Stimulated activated CD8-positive, alpha-beta memory T cell treated with anti-CD3 and anti-CD28 coated beads, Interleukin-7, amount 100 ng/mL, for 1 hour (primary cell): ENCODE results near the gene KIF2C.
A peak's percentile ranks its signal among the peaks of the same experiment; 100 is the strongest.
"Not testable (repeated sequence)": the region's sequence is repeated elsewhere in the genome, so short reads cannot be mapped to it uniquely, and the experiment has no call there.

ENCODE experiments used
- DNase-seq, 2 donors: peaks; one replicate each; pipeline ENCODE4 v3.0.0-alpha.2; 2020; ENCODE audit warnings: low read depth in 2 of 2

The KIF2C gene

DNA sequence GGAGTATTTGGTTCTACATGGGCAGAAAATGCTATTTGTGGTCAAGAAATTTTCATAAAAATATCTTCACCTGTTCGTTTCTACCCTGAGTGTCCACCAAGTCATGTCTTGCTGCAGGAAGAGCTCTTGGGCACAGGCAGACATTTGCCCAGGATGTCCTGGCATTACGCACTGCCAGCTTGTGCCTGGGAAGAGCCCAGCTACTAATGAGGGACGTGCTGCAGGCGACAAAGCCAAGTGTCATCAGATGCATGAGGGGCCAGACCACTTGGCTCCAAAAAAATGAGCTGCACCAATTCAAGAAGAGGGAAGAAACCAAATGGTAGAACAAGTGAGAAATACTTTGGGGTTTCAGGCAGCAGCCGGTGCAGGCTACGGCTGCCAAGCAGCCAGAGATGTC is 21.5 kb upstream of the KIF2C start:
- no peak for DNase-seq

DNA sequence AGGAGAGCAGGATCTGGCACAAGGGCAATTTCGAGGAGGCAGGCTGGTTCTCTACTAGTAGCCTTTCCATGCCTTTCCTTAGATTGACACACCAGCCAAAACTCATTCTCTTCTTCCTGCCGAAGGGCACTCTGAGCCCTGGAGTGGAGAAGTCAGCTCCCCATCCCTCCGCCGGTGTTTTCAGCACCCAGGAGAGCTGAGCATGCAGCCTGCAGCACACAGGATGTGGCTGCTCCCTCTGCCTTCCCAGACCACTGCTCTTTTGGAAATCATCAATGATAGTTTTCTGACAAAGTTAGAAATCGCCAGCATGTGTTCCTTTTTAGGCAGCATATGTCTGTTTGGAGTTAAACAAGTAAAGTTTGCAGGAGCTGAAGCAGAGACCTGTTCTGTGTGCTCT is 20.3 kb upstream of the KIF2C start:
- DNase-seq: no peak

DNA sequence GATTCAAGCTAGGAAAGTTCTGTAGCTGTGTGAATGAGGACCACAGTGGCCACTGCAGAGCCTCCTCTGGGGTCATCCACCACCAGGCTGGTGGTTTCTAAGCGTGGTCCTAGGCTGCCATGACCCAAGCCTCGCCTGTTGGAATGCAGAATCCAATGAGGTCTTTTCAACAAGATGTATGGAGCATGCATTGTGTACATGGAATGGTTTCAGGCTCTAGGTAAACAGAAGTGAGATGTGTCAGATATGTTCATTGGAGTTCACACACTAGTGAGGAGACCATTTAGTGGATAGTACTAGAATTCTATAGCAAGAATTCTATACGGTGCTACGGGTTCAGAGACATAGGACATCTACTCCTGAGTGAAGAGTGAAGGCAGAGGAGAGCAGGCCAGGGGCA is 19.4 kb upstream of the KIF2C start:
- DNase-seq: no peak

DNA sequence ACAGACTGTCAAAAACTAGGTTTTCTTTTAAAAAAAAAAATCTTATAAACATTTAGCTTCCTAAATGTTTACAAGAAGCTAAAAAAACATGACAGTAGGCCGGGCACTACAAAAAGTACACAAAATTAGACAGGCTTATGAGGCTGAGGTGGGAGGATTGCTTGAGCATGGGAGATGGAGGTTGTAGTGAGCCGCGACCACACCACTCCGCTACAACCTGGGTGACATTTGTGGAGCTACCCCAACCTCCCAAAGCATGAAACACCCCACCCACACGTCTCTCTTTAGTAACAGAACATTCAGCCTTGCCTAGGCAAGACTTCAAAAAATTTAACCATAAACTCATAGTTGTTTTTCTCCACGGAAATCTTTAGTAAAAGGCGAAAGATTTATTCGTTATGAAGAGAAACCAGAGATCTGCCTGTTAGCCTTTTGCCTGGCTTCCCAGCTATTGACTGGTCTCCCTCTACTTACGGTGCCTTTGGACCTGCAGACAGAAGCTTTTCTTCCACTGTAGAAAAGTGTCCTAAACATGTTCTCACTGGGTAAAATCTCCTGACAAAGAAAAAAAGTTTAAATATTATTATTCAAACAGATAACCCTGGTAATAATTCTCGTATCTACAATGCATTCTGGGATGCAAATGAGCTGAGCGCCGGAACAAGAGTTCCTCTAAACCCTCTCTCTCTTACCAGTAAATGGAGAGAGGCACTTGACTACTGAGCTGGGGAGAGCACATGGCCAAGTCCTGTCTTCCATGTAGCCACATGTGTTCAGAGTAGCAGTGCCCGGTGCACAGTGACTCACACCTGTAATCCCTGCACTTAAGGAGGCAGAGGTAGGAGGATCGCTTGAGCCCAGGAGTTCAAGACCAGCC is 17.9 kb upstream of the KIF2C start:
- no peak for DNase-seq

DNA sequence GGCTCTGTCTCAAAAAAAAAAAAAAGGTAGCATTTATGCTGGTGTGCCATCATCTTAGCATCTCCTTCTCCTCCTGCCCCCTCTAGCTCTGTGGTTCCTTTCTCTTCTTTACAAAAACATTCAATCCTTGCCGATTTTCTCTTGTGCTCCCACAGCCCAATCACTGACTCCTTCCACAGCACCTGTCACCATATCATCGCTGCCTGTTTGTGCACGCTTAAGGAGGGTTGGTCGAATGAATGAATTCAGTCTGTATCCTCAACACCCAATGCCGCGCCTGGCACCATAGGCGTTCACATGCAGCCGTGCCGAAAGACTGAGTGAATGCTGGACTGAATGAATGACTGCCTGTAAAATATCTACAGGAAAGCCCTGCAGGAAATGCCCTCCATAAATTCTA is 16.6 kb upstream of the KIF2C start:
- DNase-seq: no peak

DNA sequence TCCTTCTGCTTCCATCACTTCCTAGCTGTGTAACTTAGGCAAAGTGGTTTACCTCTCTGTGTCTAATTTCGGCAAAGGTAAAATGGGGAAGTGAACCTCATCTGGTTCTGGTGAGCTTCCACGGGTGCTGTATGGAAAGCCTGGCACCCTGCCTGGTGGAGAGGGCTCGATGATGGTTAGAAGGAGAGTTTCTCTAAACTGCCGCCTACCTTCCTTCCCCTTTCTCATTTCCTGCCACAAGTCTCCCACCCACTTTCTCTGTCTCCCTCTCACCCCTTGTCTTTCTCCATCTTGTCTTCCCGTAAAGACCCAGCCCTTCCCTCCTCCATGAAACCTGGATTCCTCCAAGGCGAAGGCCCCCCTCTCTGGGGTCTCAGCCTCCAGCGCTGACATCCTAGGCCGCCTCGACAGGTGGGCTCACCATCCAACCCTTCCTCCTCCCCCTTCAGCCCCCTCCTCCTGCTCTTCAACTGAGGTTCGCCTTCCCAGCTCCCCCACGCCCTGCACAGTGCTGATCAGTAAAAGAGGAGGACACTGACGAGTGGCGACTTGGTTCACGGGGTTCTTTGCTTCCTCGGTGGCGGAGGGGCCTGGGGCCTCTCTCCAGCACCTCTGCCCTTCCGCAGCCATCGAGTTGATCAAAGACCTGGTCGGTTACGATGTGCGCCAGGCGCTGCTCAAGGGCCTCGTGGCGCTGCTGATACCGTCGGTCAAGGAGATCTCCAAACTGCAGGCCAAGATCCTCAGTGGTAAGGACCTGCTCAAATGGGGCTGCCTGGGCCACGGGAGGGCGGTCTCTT is 15.9 kb upstream of the KIF2C start:
- no peak for DNase-seq

DNA sequence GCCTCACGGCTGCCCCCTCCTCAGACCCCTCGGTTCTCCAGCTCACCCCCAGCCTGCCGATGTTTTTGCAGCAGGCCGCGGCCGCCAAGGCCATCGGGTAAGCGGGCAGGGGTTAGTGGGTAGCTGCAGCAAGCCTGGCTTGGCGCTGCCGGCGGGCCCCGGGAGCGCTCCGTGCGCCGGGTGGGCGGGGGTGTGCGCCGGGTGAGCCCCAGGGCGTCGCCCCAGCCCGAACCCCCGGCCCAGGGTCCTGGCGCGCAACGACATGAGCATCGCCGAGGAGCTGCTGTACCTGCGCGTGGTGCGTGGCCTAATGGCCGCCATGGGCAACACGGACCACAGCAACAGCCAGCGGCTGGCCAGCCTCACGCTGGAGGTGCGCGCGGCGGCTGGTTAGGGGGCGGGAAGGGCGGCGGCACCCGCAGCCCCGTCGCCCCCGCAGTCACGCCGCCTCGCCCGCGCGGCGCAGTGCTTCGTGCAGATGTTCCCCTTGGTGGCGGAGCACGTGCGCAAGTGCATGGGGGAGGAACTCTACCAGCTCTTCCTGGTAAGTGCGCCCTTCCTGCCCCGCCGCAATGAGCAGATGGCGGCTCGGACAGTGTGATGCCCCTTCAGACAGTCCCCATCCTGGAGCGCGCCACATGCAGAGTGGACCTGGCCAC is 15.2 kb upstream of the KIF2C start:
- no peak for DNase-seq

DNA sequence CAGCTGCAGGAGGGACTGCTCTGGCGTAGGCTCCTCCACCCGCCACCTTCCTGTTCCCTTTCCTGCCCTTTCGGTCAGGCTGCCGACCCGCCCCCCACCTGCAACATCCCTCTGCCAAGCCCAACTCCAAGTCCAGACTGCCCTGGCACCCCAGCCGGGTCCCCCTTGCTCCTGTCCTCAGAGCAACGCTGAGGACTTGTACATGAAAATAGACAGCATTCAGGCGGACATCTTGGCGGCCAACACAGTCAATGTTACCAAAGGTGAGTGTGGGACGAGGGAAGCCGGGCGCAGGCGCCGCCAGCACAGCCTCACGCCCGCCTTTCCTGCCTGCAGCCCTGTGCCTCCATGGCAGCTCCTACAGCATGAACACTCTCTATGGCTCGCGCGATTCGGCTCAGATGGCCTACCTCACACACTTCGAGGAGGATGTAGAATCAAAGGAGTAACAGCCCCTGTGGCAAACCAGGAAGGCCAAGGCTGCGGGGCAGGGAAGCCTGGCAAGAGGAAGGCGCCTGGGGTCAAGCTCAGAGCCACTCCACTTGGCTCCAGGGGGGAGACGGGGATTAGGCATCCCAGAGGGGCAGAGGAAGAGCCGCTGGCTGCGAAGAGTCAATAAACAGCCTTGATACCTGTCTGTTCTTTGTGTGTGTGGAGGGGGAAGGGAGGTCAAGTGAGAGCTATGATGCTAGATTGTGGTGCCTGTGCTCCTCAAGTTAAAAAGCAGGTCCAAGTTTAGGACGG is 14.5 kb upstream of the KIF2C start:
- DNase-seq: no peak

DNA sequence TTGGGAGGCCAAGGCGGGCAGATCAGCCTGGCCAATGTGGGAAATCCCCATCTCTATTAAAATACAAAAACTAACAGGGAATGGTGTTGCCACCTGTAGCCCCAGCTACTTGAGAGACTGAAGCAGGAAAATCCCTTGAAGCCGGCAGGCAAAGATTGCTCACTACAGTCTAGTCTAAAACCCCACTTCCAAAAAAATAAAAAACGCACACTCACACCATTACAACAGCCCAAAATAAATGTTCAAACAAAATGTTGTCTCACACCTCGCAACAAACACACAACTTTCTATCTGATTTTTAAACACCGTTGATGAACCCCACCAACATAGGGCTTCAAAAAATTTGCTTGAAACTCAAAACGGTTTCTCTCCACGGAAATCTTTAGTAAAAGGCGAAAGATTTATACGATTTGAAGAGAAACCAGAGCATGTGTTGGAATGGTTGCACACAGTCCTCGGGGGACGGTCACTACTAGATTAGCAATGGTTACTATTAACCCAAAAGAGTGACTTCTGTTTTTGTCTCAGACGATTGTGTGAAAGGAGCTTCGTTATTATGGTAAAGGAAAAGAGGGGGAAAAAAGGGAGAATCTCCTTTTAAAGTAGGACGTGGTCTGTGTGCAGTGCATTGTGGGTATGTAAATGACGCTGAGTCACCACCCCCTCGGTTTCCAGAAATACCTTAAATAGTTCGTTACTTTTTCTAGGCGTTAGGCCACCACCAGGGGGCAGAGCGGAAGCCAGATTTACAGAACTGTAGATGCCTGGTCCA is 8.7 kb upstream of the KIF2C start, which contains the start of gene RNU5D-1:
RNU5D-1 (minus strand) TSS at position 430 of the 772 bp plus-strand sequence.
- DNase-seq: peak; percentile 87 to 92

DNA sequence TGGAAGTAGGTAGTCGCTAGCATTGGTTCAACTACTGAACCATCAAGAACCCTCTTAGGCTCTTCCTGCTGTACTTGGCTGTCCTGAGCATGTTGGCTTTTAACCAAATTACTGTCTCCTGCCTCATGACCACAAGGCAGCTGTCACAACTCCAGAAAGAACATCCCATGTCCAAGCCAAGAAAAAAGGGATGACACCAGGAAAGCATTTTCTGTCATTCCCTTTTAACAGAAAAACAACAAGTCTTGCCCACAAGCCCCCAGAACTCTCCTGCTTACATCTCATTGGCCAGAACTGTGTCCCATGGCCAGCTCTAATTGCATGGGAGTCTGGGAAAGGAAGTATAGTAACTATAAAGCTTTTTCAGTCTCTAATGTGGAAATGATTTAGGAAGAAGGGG is 6.3 kb upstream of the KIF2C start:
- DNase-seq: no peak

DNA sequence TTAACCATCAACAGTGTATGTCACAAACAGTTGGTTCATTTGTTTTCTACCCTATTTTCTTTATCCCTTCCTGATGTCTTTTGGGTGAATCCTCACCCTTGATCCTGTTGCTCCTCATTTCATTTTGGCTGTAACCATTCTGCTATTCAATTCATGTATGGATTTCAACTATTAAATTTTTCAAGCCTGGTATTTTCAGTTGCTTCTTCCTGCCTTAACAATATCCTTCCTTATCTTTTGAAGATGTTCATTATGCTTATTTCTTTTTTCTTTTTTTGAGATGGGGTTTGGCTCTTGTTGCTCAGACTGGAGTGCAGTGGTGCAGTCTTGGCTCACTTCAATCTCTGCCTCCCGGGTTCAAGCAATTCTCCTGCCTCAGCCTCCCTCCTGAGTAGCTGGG is 5.9 kb upstream of the KIF2C start:
- DNase-seq: no peak

DNA sequence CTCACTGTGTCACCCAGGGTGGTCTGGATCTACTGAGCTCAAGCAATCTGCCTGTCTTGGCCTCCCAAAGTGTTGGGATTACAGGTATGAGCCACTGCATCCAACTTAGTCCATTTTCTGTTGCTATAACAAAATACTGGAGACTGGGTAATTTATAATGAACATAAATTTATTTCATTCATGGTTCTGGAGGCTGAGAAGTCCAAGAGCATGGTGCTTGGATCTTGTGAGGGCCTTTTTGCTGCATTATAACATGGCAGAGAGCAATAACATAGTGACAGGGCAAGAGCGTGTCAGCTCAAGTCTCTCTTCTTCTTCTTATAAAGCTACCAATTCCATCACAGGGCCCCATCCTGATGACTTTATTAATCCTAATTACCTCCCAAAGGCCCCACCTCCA is 3.6 kb upstream of the KIF2C start:
- DNase-seq: no peak

DNA sequence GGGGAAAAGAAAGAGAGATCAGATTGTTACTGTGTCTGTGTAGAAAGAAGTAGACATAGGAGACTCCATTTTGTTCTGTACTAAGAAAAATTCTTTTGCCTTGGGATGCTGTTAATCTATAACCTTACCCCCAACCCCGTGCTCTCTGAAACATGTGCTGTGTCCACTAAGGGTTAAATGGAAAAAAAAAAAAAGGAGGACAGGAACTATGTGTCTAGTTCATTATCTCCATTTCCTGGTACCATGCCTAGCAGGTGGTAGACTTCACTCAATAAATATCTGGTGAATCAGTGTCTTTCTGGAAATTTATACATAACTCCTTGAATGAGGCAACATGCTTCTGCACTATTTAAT is 707 bp upstream of the KIF2C start:
- DNase-seq: not testable (repeated sequence)

DNA sequence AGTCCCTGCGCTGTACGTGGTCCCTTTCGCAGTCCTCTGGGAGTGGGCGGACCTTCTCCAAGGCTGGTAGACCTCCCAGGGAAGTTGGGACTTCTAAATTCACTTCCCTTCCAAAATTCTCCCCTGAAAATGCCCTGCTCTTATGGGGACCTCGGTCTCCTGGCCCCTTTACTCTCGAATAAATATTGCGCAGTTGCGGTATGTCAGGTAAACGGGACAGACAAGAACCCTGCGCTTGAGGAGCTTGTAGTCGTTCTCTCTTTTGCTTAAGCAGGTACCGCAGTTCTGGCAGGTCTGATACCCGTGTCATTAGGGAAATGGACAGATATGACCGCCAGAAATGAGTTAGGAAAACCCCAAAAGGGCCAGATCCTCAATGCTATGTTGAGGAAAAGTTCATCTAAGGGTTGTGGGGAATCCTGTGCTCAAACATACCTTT is 561 bp downstream of the KIF2C start:
- no peak for DNase-seq

DNA sequence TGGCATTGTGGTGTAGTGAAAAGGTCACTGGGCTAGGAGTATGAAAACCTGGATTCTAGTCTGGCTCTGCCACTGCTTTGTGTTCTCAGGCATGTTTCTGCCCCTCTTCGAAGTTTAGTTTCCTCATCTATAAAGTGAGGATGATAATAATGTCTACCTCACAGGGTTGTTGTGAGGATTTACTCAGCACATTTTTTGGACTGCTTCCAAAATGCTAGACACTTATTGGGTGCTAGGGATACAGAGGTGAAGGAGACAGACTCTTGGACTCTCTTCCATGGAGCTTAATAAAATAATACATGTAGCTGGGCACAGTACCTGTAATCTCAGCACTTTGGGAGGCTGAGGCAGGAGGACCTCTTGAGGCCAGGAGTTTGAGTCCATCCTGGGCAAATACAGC is 3.6 kb downstream of the KIF2C start:
- DNase-seq: no peak

DNA sequence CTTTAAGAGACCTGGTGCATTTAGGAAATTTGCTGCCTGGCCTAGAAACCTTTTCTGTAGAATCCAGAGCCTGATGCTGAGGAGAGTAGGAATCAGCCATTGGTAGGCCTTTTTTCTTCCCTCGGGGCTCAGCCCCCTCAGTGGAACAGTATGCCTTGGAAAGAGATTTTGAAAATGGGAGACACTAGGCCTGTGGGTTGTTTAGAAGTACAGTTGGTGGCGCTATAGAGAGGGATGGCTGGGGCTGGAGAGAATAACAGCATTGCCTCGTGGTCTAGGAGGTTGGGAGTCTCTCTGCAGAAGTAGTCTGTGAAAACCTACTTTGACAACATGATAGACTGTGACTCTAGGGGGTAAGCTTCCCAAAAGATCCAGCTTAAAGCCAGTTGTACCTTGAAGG is 8.2 kb downstream of the KIF2C start:
- no peak for DNase-seq

DNA sequence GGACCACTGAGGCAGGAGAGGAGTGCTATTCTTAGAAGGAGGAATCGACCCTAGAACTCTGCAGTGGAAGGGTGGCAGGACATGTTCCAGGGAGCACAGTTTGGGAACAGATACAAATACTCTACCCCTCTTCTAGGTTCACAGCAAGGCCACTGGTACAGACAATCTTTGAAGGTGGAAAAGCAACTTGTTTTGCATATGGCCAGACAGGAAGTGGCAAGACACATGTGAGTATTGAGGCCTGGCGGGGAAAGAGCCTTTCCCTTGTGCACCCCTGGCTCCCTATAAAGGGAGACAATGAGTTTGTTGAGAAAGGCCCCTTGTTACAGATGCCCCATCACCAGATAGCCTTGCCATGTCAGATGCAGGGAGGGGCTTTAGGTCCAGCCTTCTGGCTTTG is 17.8 kb downstream of the KIF2C start:
- DNase-seq: no peak

DNA sequence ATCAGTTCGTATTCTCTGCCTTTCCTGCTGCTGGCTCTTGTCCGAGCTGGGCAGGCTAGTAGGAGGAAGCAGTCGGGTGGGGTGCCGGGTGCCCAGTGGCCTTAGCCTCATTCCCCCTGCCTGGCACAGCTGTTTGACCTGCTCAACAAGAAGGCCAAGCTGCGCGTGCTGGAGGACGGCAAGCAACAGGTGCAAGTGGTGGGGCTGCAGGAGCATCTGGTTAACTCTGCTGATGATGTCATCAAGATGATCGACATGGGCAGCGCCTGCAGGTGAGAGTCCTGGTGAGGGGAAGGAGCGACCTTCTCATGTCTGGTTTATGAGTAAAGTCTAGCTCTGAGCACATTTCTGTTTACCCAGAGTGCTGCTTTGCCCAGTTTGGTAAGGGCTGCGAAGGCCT is 19.4 kb downstream of the KIF2C start:
- DNase-seq: no peak

DNA sequence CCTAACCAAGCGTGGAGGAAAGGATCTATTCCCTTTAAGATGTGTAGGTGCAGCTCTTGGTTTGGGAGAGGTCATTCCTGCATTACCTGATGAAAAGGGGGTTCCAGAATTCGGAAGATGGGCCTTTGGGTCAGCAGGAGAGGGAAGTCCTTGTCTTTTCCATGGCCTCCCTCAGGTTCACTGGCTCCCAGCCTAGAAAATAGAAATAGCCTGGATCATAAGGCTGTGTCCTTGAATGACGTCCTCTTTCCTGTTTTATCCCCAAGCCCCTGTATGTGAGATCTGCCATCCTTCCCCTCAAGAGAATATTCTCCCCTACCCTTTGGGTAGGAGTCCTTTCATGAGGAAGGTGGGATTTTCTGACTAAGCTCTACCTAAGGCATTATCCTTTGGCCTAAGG is 21.2 kb downstream of the KIF2C start:
- no peak for DNase-seq

DNA sequence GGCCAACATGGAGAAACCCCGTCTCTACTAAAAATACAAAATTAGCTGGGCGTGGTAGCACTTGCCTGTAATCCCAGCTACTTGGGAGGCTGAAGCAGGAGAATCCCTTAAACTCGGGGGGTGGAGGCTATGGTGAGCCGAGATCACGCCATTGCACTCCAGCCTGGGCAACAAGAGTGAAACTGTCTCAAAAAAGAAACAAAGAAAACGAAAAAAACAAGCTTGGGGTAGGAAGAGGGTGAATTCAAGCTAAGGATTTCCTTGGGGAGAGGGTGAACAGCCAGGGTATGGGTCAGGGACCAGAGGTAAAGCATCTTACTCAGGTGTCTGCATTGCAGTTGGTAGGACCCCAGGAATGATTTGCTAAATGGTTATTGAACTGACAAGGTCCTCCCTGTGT is 26.8 kb downstream of the KIF2C start:
- DNase-seq: not testable (repeated sequence)
